Stimulated activated CD8-positive, alpha-beta memory T cell treated with anti-CD3 and anti-CD28 coated beads, Interleukin-4, amount 100 ng/mL, for 48 hours (primary cell): ENCODE measurements around the gene RSPRY1.

ENCODE experiments used
- DNase-seq: peaks from one replicate; pipeline ENCODE4 v3.0.0-alpha.2; 2020

RSPRY1 gene

GRCh38 chr16:57152096-57153093, 33.7 kb upstream of the RSPRY1 start:
- no peak for DNase-seq

- no peak for DNase-seq
Measured at GRCh38 chr16:57153841-57154240, 32.3 kb upstream of the RSPRY1 start.

- DNase-seq = no peak
Measured at GRCh38 chr16:57155702-57156350, 30.3 kb upstream of the RSPRY1 start.

GRCh38 chr16:57156351-57156703, 29.8 kb upstream of the RSPRY1 start:
- no peak for DNase-seq

GRCh38 chr16:57157533-57157932, 28.6 kb upstream of the RSPRY1 start:
- no peak for DNase-seq

GRCh38 chr16:57159447-57159846, 26.7 kb upstream of the RSPRY1 start:
- DNase-seq = no peak

GRCh38 chr16:57163842-57164241, 22.3 kb upstream of the RSPRY1 start:
- DNase-seq = no peak

- DNase-seq = no peak
Measured at GRCh38 chr16:57165483-57165882, 20.6 kb upstream of the RSPRY1 start.

GRCh38 chr16:57165938-57166337, 20.2 kb upstream of the RSPRY1 start:
- no peak for DNase-seq

- DNase-seq = no peak
Measured at GRCh38 chr16:57166451-57166850, 19.7 kb upstream of the RSPRY1 start.

GRCh38 chr16:57166951-57167350, 19.2 kb upstream of the RSPRY1 start:
- no peak for DNase-seq

- no peak for DNase-seq
Measured at GRCh38 chr16:57167538-57167937, 18.6 kb upstream of the RSPRY1 start.

- no peak for DNase-seq
Measured at GRCh38 chr16:57167953-57168352, 18.2 kb upstream of the RSPRY1 start.

GRCh38 chr16:57169327-57169726, 16.8 kb upstream of the RSPRY1 start:
- DNase-seq = no peak

GRCh38 chr16:57172721-57173290, 13.3 kb upstream of the RSPRY1 start:
- no peak for DNase-seq

GRCh38 chr16:57175896-57176295, 10.2 kb upstream of the RSPRY1 start:
- DNase-seq = no peak

- DNase-seq = no peak
Measured at GRCh38 chr16:57178196-57178595, 7.9 kb upstream of the RSPRY1 start.

- DNase-seq = no peak
Measured at GRCh38 chr16:57178793-57179212, 7.3 kb upstream of the RSPRY1 start.

- no peak for DNase-seq
Measured at GRCh38 chr16:57179215-57179828, 6.8 kb upstream of the RSPRY1 start.

GRCh38 chr16:57184113-57184512, 2.0 kb upstream of the RSPRY1 start:
- no peak for DNase-seq

- DNase-seq = peak; percentile 29
Measured at GRCh38 chr16:57184887-57185445, 1.2 kb upstream of the RSPRY1 start.

GRCh38 chr16:57185446-57185944, 634 bp upstream of the RSPRY1 start:
- no peak for DNase-seq
